ENCODE data around the gene BUD13. TPM values are rescaled to one million over a fixed set of nuclear protein-coding genes. Genes with fewer than 3 reads are reported as not detected.
"Not testable (repeated sequence)": the region's sequence is repeated elsewhere in the genome, so short reads cannot be mapped to it uniquely, and the experiment has no call there.

The BUD13 gene, protein sequence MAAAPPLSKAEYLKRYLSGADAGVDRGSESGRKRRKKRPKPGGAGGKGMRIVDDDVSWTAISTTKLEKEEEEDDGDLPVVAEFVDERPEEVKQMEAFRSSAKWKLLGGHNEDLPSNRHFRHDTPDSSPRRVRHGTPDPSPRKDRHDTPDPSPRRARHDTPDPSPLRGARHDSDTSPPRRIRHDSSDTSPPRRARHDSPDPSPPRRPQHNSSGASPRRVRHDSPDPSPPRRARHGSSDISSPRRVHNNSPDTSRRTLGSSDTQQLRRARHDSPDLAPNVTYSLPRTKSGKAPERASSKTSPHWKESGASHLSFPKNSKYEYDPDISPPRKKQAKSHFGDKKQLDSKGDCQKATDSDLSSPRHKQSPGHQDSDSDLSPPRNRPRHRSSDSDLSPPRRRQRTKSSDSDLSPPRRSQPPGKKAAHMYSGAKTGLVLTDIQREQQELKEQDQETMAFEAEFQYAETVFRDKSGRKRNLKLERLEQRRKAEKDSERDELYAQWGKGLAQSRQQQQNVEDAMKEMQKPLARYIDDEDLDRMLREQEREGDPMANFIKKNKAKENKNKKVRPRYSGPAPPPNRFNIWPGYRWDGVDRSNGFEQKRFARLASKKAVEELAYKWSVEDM
- polyA plus RNA-seq (2013, experiment 1 of 2; ENCODE audit: insufficient read length): 15.8 TPM
- 14.2 TPM for polyA plus RNA-seq (2013, experiment 2 of 2; ENCODE audit: insufficient read length)

DNA sequence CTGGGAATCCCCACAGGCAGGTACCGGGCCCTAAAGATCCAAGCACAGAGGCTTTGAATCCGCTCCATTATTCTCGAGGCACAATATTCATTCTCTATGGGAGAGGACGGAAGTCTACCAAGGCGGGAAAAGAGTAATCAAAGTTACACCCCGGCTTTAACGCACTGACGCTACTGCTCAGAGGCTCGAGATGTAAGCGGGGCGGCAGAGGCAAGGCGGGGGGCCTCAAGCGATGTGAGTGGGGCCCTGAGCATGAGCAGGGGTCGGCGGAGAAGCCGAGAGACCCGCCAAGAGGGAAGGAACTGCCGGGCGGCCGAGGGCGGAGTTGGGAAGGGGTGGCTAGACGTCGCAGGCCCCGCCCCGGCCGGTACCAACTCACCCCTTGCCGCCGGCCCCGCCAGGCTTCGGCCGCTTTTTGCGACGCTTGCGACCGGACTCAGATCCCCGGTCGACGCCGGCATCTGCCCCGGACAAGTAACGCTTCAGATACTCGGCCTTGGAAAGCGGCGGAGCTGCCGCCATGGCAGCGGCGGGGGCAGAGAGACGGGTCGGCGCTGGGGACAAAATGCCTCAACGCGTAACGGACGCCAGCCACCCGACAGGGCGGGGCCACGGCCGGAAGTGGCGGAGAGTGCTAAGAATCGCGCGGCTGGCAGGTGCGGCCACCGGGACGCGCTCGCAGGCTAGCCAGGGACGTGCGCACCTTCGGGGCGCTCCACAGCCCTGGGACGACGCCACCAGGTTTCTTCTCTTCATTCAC, at the start of gene BUD13:
TSS of gene BUD13 (minus strand) at position 545 of the 760 bp plus-strand sequence. CDS start at position 522, 23 bp downstream.
- DNase-seq: peak; percentile 82

DNA sequence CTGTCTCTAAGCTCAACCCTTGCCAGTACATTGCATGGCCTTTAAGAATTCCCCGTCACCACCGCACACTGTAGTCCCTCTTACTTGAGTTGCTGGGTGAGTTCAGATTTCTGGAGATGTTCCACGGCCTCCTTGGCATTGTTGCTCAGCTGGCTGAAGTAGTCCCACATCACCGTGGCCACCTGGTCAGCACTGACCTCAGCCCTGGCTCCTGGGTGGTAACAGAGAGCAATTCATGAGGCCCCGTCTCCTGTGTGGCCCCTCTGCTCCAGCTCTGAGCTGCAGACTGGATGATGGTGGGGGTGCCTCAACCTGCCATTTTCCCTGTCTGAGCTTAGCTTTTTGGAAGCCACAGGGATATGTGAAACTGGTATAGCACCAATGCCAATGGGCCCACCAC, 49.8 kb upstream of the BUD13 start:
- DNase-seq: no peak

DNA sequence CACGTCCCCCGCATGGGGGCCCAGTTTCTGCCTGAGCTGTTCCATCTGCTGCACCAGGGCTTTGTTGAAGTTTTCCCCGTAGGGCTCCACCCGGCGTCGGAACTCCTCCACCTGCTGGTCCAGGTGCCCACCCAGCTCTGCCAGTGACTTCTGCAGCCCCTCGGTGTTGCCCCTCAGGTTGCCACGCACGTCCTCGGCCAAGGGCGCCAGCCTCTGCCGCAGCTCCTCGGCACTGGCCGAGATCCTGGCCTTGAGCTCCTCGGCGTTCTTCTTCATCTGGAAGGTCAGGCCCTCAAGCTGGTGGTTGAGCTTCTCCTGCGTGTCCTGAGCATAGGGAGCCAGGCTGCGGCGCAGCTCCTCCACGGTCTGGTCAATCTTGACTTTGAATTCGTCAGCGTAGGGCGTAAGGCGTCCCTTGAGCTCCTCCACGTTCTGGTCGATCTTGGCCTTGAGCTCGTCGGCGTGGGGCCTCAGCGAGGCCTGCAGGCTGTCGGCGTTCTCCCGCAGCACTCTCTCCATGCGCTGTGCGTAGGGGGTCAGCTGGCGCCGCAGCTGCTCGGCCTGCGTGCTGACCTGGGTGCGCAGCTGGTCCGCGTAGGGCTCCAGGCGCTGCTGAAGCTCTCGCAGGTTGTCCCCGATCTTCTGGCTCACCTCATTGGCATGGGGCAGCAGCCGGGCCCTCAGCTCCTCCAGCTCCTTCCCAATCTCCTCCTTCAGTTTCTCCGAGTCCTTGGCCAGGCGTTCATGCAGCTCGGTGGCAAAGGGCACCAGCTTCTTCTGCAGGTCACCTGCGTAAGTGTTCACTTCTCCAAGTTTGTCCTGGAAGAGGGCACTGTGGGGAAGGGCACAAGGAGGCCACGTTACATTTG, 48.5 kb upstream of the BUD13 start:
- no peak for DNase-seq

DNA sequence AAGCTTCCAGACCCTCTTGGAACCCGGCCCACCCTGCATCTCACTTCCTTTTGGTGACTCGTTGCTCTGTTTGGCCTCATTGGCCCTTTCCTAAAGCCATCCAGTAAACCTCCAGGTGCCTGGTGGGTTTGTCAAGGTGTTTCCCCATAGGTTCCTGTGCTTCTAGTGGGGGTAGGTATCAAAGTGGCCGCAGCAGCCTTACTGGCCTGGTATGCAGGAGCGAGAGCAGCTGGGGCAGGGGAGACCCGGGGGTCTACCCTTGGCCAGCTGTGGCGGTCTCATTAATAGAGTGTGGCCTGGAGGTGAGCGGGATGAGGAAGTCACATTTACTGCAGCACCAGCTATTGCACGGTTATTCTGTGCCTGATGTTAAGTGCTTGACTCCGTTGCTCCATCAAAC, 46.3 kb upstream of the BUD13 start:
- no peak for DNase-seq

DNA sequence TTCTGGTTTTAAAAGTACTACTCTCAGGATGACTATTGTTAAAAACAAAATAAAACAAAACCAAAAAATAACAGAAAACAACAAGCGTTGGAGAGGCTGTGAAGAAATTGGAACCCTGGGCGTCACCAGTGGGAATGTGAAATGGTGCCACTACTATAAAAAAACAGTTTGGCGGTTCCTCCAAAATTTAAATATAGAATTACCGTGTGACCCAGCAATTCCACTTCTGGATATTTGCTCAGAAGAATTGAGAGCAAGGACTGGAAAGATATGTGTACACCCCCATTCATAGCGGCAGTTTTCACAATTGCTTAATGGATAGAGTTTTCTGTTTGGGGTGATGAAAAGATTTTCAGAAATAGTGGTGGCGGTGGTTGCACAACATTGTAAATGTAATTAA, 41.7 kb upstream of the BUD13 start:
- DNase-seq: no peak

DNA sequence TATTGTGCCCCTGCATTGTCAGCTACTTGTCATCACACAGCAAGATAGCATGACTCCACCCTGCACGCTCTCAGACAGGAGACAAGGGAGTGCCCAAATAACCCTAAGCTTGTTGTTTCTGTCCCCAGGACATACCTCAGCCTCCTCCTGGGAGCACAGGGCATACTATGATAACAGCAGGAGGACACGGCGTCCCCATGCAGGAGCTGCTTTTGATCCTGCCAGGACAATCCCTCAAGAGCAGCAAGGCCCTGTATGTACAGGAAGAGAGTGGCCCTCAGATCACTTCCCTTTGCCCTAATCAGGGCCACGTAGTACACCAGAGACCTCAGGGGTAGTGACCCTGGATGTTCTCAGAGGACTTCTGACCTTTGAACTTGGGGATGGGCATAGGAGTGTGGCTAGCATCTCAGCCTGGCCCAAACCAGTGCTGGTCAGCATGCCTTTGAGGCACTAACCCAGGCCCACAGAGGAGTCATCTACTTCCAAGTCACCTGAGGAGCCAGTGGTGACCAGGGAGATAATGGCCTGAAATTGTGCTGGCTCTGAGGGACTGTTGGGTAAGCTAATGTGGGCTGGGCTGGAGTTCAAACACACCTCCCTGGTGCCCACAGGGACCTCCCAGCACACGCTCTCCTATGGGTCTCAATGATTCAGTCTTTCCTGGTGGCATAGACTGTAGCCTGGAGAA, 41.1 kb upstream of the BUD13 start:
- DNase-seq: no peak

DNA sequence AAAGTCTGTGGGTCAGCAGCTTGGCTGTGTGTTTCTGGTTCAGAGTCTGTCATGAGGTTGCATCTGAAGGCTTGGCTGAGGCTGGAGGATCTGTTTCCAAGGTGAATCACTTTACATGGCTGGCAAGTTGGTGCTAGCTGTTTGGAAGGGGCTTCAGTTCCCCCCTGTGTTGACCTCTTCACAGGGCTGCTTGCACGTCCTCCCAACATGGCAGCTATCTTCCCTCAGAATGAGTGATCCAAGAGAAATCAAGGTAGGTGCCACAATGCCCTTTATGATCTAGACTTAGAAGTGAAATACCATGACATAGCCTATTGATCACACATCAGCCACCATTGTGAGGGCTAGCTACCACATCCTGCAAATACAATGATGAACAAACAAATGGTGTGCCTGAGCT, 40.4 kb upstream of the BUD13 start:
- DNase-seq: no peak

DNA sequence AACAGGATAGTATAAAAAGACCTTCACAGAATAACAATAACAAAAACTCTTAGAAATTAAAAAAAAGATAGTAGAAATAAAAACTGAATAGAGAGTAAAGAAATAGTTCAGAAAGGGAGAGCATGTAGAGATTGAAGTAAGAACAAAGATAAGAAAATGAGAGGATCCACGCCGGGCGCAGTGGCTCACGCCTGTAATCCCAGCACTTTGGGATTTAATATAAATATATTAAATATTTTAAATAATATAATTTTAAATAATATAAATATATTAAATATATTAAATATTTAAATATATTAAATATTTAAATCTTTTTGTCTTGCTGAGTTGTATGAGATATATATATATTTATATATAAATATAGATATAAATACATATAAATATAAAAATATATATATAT, 39.3 kb upstream of the BUD13 start:
- no peak for DNase-seq

DNA sequence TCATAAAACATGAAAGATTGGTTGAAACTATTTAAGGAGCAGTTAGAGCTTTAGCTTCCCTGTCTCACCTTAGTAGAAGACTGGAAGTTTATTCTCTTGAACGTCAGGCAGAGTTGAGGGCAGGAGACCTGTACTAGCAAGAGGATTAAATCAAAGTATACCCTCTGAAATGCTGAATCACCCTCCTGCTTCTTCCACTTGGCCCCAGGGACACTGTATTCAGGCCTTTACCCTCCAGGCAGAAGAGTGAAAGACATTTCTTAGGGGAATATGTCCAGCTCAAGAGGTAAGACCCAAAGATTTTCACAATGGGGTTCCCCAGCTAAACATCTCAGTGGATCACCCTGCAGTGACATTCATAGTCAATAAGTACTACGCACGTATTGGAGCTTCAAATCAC, 38.4 kb upstream of the BUD13 start:
- no peak for DNase-seq

DNA sequence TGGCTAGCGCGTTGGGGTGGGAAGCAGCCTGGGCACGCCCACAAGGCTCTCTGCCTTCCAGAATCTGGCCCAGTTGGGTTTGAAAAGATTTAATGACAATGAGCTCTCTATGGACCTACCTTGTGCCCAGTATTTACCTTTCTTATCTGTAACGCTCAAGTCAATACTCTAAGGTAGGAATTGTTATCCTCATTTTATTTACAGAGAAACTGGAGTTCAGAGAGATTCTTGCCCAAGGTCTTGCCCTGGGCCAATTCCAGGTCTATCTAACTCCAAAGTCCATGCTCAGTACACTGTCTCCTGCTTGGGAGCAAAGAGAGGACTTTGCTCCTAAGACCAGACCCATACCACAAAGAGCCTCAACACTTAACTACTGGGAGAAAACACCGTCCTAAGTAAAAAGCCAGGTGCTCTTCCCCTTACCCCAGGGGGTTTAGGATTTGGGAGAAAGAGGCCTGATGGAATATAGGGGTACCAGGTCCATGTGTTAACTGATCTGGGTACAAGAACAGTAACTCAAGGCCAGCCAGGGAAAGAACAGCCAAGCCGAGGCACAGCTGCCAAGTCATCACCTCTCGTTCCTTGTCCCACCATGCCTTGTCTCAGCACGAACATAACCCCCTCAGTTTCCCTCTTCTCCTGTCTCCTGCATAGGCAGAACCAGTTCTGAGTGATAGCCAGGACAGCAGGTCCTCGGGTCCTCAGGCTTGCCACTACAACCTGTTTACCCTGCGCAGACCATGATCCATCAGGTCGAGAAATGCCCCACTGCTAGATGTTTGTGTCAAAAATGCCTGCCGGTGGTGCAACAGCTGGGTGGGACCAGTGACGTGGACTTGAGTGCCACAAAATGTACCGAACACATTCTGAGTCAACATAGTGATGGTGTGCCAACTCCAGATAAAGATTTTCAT, 35.7 kb upstream of the BUD13 start:
- no peak for DNase-seq

DNA sequence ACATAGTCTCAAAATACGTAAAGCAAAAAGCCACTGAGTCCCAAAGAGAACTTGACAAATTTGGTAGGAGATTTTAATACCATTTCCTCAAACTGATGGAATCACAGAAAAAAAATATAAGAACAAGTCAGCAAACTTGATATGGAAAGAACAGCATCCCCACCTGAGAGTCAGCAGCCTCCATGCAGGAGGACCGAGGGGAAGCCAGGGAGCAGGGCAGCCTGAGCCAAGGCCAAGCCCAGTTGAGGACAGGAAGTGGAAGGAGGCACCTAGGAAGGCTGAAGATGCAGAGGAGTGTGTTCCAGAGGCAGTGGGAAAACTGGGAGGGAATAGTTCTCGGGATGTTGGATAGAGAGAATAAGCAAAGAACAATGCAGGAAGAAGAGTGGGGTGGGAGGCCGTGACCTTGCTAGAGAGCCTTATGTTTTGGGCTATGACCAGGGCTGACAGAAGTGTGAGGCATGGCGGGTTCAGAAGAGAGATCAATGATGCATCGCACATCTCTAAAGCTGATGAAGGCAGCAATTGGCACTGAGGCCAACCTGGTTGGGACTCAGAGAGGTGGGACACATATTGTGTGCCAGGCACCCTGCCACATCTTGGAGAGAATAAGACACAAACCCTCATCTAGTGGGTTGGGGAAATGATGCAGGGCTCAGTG, 34.9 kb upstream of the BUD13 start:
- no peak for DNase-seq

DNA sequence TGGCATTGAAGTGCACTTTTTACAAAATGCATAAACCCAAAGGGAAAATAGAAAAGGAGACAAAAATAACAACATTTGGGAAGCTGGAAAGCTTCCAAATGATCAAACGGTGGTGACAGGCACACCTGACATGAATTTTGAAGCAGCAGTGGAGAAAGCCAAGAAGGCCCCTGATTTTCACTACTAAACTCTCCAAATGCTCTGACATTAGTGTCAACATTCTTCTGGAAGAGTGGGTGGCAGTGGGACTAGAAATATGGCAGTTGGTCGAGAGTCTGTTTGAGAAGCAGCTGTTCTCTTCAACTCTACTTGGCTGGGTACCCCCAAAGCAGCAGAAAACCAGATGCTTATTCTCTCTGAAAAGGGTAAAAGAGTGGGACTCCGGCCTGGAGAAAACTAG, 31.2 kb upstream of the BUD13 start:
- DNase-seq: no peak

DNA sequence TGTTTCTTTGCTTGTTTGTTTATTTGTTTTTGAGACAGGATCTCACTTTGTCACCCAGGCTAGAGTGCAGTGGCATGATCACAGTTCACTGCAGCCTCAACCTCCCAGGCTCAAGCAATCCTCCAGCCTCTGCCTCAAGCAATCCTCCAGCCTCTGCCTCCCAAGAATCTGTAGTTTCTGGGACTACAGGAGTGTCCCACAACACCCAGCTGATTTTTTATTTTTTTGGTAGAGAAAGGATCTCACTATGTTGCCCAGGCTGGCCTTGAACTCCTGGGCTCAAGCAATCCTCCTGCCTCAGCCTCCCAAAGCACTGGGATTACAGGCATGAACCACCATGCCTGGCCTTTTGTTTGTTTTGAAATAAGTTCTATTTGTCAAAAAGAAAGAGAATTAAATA, 28.9 kb upstream of the BUD13 start:
- not testable (repeated sequence) for DNase-seq

DNA sequence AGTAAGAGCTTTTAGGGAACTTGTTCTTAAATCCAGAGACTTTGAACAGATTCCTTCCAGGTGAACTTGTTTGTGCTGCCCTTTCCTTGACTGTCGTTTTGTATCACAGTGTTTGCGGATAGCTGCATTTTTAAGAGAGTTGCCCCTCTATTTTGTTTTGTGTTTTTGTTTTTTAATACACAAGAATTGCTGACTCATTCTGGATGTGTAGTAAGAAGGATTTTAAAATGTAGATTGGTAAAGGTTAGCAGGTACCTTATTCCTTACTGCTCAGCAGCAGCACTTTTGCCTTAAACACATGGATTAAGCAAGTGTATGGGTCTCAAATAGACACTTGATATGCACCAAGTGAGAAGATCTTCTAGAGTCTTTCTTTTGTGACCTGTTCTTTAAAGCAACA, 27.8 kb upstream of the BUD13 start:
- DNase-seq: no peak

DNA sequence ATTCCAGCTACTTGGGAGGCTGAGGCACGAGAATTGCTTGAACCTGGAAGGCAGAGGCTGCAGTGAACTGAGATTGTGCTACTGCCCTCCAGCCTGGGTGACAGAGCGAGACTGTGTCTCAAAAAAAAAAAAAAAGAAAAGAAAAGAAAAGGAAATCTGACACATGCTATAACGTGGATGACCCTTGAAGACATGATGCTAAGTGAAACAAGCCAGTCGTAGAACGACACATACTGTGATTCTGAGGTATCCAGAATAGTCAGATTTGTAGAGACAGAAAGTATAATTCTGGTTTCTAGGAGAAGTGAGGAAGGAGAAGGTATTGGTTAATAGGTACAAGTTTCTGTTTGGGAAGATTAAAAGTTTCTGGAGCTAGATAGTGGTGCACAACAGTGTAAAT, 25.6 kb upstream of the BUD13 start:
- no peak for DNase-seq

DNA sequence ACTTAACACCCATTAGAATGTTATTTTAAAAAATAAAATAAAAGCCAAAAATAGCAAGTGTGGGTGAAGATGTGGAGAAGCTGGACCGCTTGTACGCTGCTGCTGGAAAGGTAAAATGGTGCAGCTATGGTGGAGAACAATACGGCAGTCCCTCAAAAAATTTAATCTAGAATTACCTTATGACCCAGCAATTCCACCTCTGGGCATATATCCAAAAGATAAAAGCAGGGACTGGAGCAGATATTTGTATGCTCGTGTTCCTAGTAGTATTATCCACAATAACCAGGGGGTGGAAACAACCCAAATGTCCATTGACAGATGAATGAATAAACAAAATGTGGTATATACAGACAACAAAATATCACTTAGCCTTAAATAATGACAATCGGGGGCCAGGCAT, 25.0 kb upstream of the BUD13 start:
- no peak for DNase-seq

DNA sequence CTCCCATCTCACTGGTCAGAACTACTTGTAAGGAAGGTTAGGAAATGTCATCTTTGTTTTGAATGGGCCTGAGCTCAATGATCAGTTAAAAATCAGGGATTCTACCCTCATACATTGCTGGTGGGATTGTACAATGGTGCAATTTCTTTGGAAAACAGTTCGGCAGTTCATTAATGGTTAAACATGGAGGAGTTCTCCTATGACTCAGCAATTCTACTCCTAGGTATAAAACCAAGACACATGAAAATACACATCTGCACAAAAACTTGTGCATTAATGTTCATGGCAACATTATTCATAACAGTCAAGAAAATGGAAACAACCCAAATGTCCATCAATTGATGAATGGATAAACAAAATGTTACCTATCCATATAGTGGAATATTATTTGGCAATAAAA, 23.8 kb upstream of the BUD13 start:
- no peak for DNase-seq

DNA sequence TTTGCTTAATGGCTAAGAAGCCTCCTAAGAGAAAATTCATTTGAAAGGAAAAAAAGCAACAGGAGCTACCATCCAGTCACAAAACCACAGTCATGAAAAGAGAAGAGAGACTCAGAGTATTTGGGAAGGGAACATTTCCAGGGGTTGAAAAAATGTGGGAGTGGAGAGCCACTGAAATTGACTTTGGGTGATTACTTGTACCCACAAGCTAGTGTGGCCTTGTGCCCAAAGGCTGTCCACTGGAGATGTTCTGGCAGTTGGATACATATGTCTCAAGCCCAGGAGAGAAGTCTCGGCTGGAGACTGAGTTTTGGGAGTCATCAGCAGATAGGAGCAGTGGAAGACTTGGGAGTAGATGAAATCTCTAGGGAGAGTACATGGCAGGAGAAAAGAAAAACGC, 22.1 kb upstream of the BUD13 start:
- DNase-seq: no peak

DNA sequence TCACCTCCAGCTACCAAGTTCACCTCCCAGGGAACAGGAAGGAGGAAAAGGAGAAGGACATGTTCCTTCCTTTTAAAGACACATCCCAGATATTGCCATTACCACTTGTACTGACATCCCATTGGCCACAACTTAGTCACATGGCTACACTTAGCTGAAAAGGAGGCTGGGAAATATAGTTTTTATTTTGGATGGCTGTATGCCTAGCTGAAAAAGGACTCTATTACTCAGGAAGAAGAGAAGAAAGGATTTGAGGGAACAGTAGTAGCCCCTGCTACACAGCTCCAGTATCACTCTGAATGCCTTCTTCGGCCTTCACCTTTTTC, 20.9 kb upstream of the BUD13 start:
- DNase-seq: peak; percentile 23

All from fibroblast of skin of scalp (primary cell).